Stomach (tissue), 9 donors: ENCODE results near the gene SLA2. TPM values are rescaled to one million over a fixed set of nuclear protein-coding genes. Genes with fewer than 3 reads are reported as not detected.

Experiments
- DNase-seq, 2 donors: peaks; one replicate each; pipeline versions ENCODE4 v3.0.0 to v3.0.0-alpha.2; 2013 to 2019
- H3K27ac ChIP-seq, 5 donors: fragments of 200-600 bp in 4 of 5; sonication (generic) in 4 of 5; one replicate each; pipeline ENCODE4 v1.5.1; 2013 to 2019; ENCODE audit warnings: mild to moderate bottlenecking in 1 of 5, moderate library complexity in 1 of 5
- H3K27me3 ChIP-seq, 3 donors: fragments of 200-600 bp; sonication (generic); one replicate each; pipeline ENCODE4 v1.5.1; 2017 to 2019; ENCODE audit warnings: mixed run types in 1 of 3
- H3K36me3 ChIP-seq, 4 donors: fragments of 200-600 bp; sonication (generic); 1 replicate in 3 of 4; 2 replicates in 1 of 4; pipeline ENCODE4 v1.5.1; 2016 to 2019
- H3K4me1 ChIP-seq, 4 donors: fragments of 200-600 bp; sonication (generic); one replicate each; pipeline ENCODE4 v1.5.1; 2016 to 2019
- H3K4me3 ChIP-seq, 4 donors: fragments of 200-600 bp; sonication (generic) in 3 of 4; one replicate each; pipeline ENCODE4 v1.5.1; 2016 to 2019; ENCODE audit warnings: mild to moderate bottlenecking in 1 of 4
- H3K9me3 ChIP-seq, 4 donors: fragments of 200-600 bp; sonication (generic); one replicate each; pipeline ENCODE4 v1.5.1; 2016 to 2019
- CTCF ChIP-seq, 7 experiments: fragments of 450-650 bp in 4 of 7; fragments of 200-600 bp in 3 of 7; sonication (generic) in 3 of 7; IDR thresholded peaks; one replicate each; pipeline ENCODE4 v1.5.1; 2016 to 2019; ENCODE audit warnings: antibody characterized with exemption in 7 of 7, control low read depth in 2 of 7, mild to moderate bottlenecking in 1 of 7
- EP300 ChIP-seq: sonication (generic); formaldehyde crosslinking; IDR thresholded peaks from one replicate; pipeline ENCODE4 v1.6.1; 2017; ENCODE audit warnings: antibody characterized with exemption
- POLR2A ChIP-seq, 4 donors: fragments of 450-650 bp; IDR thresholded peaks; one replicate each; pipeline ENCODE4 v1.6.1; 2016; ENCODE audit warnings: antibody characterized with exemption in 4 of 4, control low read depth in 2 of 4, mild to moderate bottlenecking in 1 of 4, moderate library complexity in 1 of 4
- POLR2AphosphoS5 ChIP-seq, 3 donors: sonication (generic); formaldehyde crosslinking; IDR thresholded peaks; one replicate each; pipeline ENCODE4 v1.6.1; 2016; ENCODE audit warnings: antibody characterized with exemption in 3 of 3
- WGBS, 5 donors: extraction: QIAGEN DNeasy Blood & Tissue Kit in 3 of 5; methylation state at CpG; one replicate each; pipeline versions ENCODE4 v1.1.5 to v1.1.7; 2013 to 2018; 5-methylcytosine and 5-hydroxymethylcytosine counted together
- intact Hi-C: fragments of 100-400 bp; cut with DNase I; formaldehyde crosslinking; loops from one replicate; pipeline ENCODE4 v1.15.1; 2023; ENCODE audit warnings: low total_unique reads
- polyA plus RNA-seq, 3 donors: library from polyadenylated mRNA; stranded (reverse); fragments of 200-250 nt; gene quantifications; one replicate each; pipeline ENCODE4 v1.2.3, GENCODE V29; 2013
- total RNA-seq, 5 donors: library from RNA; depleted of rRNA; stranded (reverse); fragments of >200 nt; gene quantifications; one replicate each; pipeline versions ENCODE4 v1.1.0 to v1.2.3, GENCODE V29; 2014 to 2016
- donor health status: healthy with polysubstance abuse.
- donor health status: Bipolar disorder and iron deficiency.
- donor health status: healthy.

The SLA2 gene
- total and polyA plus RNA-seq, 8 donors, result 0.25 to 8.7 (median 1.3) TPM; not detected in 2

GRCh38 chr20:36582821-36583220 lies 63.2 kb downstream of the SLA2 start:
- DNase-seq, result no peak
- intact Hi-C loops, result no loop called here
- no peaks in the 10 kb centered on the region for H3K9me3 ChIP-seq
- no peak overlapping the region for H3K27ac ChIP-seq
- peaks cover 15 to 71% (median 49%) of the 10 kb centered on the region in 4 donors for H3K36me3 ChIP-seq
- TF ChIP-seq EP300 (no peak), CTCF (IDR thresholded peaks at IDR 0.05) (no peak), POLR2AphosphoS5 (IDR thresholded peaks at IDR 0.05) (no peak), POLR2A (IDR thresholded peaks at IDR 0.05) (no peak)
- no peaks in the 10 kb centered on the region for H3K4me1 ChIP-seq
- H3K4me3 ChIP-seq, result no peak overlapping the region
- 89 to 97% (median 93%) methylated on average over 4 of the region's 4 CpGs for WGBS, 5 donors
- H3K27me3 ChIP-seq, result no peaks in the 10 kb centered on the region

- no peak for DNase-seq
- no peak overlapping the region for H3K4me3 ChIP-seq
- no peaks in the 10 kb centered on the region for H3K27me3 ChIP-seq
- H3K27ac ChIP-seq, result no peak overlapping the region
- H3K4me1 ChIP-seq, result no peaks in the 10 kb centered on the region
- H3K9me3 ChIP-seq, result no peaks in the 10 kb centered on the region
- intact Hi-C loops, result no loop called here
- 77 to 87% (median 84%) methylated on average over 4 of the region's 4 CpGs for WGBS, 5 donors
- H3K36me3 ChIP-seq, result peaks cover 15 to 71% (median 49%) of the 10 kb centered on the region in 4 donors
- no peak for TF ChIP-seq EP300
- TF ChIP-seq CTCF (IDR thresholded peaks at IDR 0.05), result no peak
Measured at GRCh38 chr20:36582322-36582721, 63.7 kb downstream of the SLA2 start.

- TF ChIP-seq EP300, result no peak
- no peak for TF ChIP-seq POLR2A (IDR thresholded peaks at IDR 0.05)
- no peak for TF ChIP-seq POLR2AphosphoS5 (IDR thresholded peaks at IDR 0.05)
- no peak for TF ChIP-seq CTCF (IDR thresholded peaks at IDR 0.05)
- H3K27me3 ChIP-seq, result no peaks in the 10 kb centered on the region
- intact Hi-C loops, result no loop called here
- H3K27ac ChIP-seq, result no peak overlapping the region
- H3K4me1 ChIP-seq, result peaks cover 9 to 16% (median 12%) of the 10 kb centered on the region in 4 donors
- H3K36me3 ChIP-seq, result peaks cover 15 to 60% (median 48%) of the 10 kb centered on the region in 4 donors
- WGBS, 5 donors, result 83 to 95% (median 88%) methylated on average over 2 of the region's 2 CpGs
- no peak overlapping the region for H3K4me3 ChIP-seq
- H3K9me3 ChIP-seq, result no peaks in the 10 kb centered on the region
- no peak for DNase-seq
Measured at GRCh38 chr20:36579996-36580545, 65.9 kb downstream of the SLA2 start.

GRCh38 chr20:36578356-36579041 lies 67.5 kb downstream of the SLA2 start:
- Histone ChIP-seq H3K36me3 (peaks cover 15 to 51% (median 48%) of the 10 kb centered on the region in 4 donors), H3K27ac (no peak overlapping the region), H3K9me3 (no peaks in the 10 kb centered on the region), H3K4me3 (no peak overlapping the region), H3K27me3 (no peaks in the 10 kb centered on the region), H3K4me1 (peaks cover 15 to 25% (median 19%) of the 10 kb centered on the region in 4 donors)
- DNase-seq, result no peak
- TF ChIP-seq CTCF (IDR thresholded peaks at IDR 0.05), result no peak
- TF ChIP-seq POLR2AphosphoS5 (IDR thresholded peaks at IDR 0.05), result no peak
- TF ChIP-seq EP300, result no peak
- 96 to 98% (median 97%) methylated on average over 15 of the region's 15 CpGs for WGBS, 5 donors
- intact Hi-C loops, result no loop called here
